OCI-LY1 (cell line): Measurements from ENCODE around the gene FAM229B.

ENCODE experiments used
- H2AFZ ChIP-seq: fragments of 200-600 bp; sonication (generic), shearing (Covaris generic); 2 replicates; pipeline ENCODE4 v1.6.0; 2014; ENCODE audit warnings: antibody characterized with exemption, mild to moderate bottlenecking, low read length
- H3F3A ChIP-seq: fragments of 200-600 bp; sonication (generic), shearing (Covaris generic); 2 replicates; pipeline ENCODE4 v1.6.0; 2014; ENCODE audit warnings: mild to moderate bottlenecking, antibody characterized with exemption, low read length, moderate library complexity; ENCODE audit not compliant: insufficient read depth
- H3K27ac ChIP-seq: fragments of 200-600 bp; sonication (generic); 2 replicates; pipeline ENCODE4 v1.5.1; 2014; ENCODE audit warnings: low read length, mixed run types, mild to moderate bottlenecking, low read depth; ENCODE audit not compliant: poor library complexity, severe bottlenecking
- H3K27me3 ChIP-seq: fragments of 200-600 bp; sonication (generic); 2 replicates; pipeline ENCODE4 v1.6.0; 2014; ENCODE audit warnings: antibody characterized with exemption, mild to moderate bottlenecking, low read length, moderate library complexity; ENCODE audit not compliant: insufficient read depth
- H3K36me3 ChIP-seq: fragments of 200-600 bp; sonication (generic); 2 replicates; pipeline ENCODE4 v1.6.1; 2014; ENCODE audit warnings: mild to moderate bottlenecking, antibody characterized with exemption, low read length, moderate library complexity, mixed read lengths; ENCODE audit not compliant: insufficient read depth
- H3K4me1 ChIP-seq: fragments of 200-600 bp; sonication (generic); 2 replicates; pipeline ENCODE4 v1.5.1; 2014; ENCODE audit warnings: mild to moderate bottlenecking, low read length, moderate library complexity; ENCODE audit not compliant: insufficient read depth, severe bottlenecking
- H3K4me2 ChIP-seq: fragments of 200-600 bp; sonication (generic), shearing (Covaris generic); 2 replicates; pipeline ENCODE4 v1.6.1; 2014; ENCODE audit warnings: low read length
- H3K4me3 ChIP-seq: fragments of 200-600 bp; sonication (generic); 2 replicates; pipeline ENCODE4 v1.5.1; 2014; ENCODE audit warnings: low read length, low read depth, mild to moderate bottlenecking, mixed read lengths; ENCODE audit not compliant: poor library complexity, severe bottlenecking
- H3K79me2 ChIP-seq: fragments of 200-600 bp; shearing (Covaris generic); 2 replicates; pipeline ENCODE4 v1.6.1; 2016; ENCODE audit warnings: mixed run types, low read length, mixed read lengths; ENCODE audit not compliant: insufficient read depth
- H3K9ac ChIP-seq: fragments of 200-600 bp; sonication (generic), shearing (Covaris generic); 2 replicates; pipeline ENCODE4 v1.6.1; 2014; ENCODE audit warnings: mild to moderate bottlenecking, low read length, mixed read lengths
- H3K9me2 ChIP-seq: fragments of 200-600 bp; sonication (generic), shearing (Covaris generic); 2 replicates; pipeline ENCODE4 v1.6.1; 2014; ENCODE audit warnings: low read depth, mild to moderate bottlenecking, low read length, mixed read lengths
- H3K9me3 ChIP-seq: fragments of 200-600 bp; shearing (Covaris generic); 2 replicates; pipeline ENCODE4 v1.6.1; 2014; ENCODE audit warnings: low read length, mixed read lengths
- H4K20me1 ChIP-seq: fragments of 200-600 bp; sonication (generic), shearing (Covaris generic); 2 replicates; pipeline ENCODE4 v1.6.0; 2016; ENCODE audit warnings: mild to moderate bottlenecking, low read length; ENCODE audit not compliant: insufficient read depth
- CTCF ChIP-seq: fragments of 200-600 bp; sonication (generic), shearing (Covaris generic); IDR thresholded peaks from 2 replicates; pipeline ENCODE4 v1.5.1; 2017; ENCODE audit warnings: mild to moderate bottlenecking, antibody characterized with exemption, low read length, moderate library complexity, mixed read lengths
- EZH2 ChIP-seq: fragments of 200-600 bp; sonication (generic), shearing (Covaris generic); IDR thresholded peaks from 2 replicates; pipeline ENCODE4 v1.8.0; 2017; ENCODE audit warnings: borderline replicate concordance, mixed run types, mild to moderate bottlenecking, antibody characterized with exemption, low read length, moderate library complexity, mixed read lengths

The FAM229B gene

GRCh38 chr6:112117554-112117953 is 30.2 kb downstream of the FAM229B start:
- H3K36me3 ChIP-seq: no peaks in the 10 kb centered on the region
- no peak overlapping the region for H2AFZ ChIP-seq
- no peaks in the 10 kb centered on the region for H3K4me1 ChIP-seq
- H3K79me2 ChIP-seq: no peaks in the 10 kb centered on the region
- H3K4me2 ChIP-seq: no peak overlapping the region
- no peaks in the 10 kb centered on the region for H3K27me3 ChIP-seq
- no peaks in the 10 kb centered on the region for H3K9me3 ChIP-seq
- H3K4me3 ChIP-seq: no peak overlapping the region
- H3F3A ChIP-seq: no peaks in the 10 kb centered on the region
- no peak overlapping the region for H3K27ac ChIP-seq
- no peaks in the 10 kb centered on the region for H4K20me1 ChIP-seq
- H3K9ac ChIP-seq: no peak overlapping the region
- no peaks in the 10 kb centered on the region for H3K9me2 ChIP-seq
- TF ChIP-seq CTCF: no peak

GRCh38 chr6:112118034-112118433 is 30.6 kb downstream of the FAM229B start:
- Histone ChIP-seq H3K9ac (no peak overlapping the region), H3K9me2 (no peaks in the 10 kb centered on the region), H3K9me3 (no peaks in the 10 kb centered on the region), H3K4me2 (no peak overlapping the region), H4K20me1 (no peaks in the 10 kb centered on the region), H3K4me1 (no peaks in the 10 kb centered on the region), H3K27me3 (no peaks in the 10 kb centered on the region), H3F3A (no peaks in the 10 kb centered on the region), H3K36me3 (no peaks in the 10 kb centered on the region), H2AFZ (no peak overlapping the region), H3K79me2 (no peaks in the 10 kb centered on the region), H3K27ac (no peak overlapping the region), H3K4me3 (no peak overlapping the region)
- no peak for TF ChIP-seq CTCF
- TF ChIP-seq EZH2: no peak

- H3K9me3 ChIP-seq: no peaks in the 10 kb centered on the region
- TF ChIP-seq CTCF (no peak), EZH2 (no peak)
- H3K4me1 ChIP-seq: no peaks in the 10 kb centered on the region
- H3K79me2 ChIP-seq: no peaks in the 10 kb centered on the region
- H3F3A ChIP-seq: no peaks in the 10 kb centered on the region
- H3K4me2 ChIP-seq: no peak overlapping the region
- no peak overlapping the region for H3K9ac ChIP-seq
- H4K20me1 ChIP-seq: no peaks in the 10 kb centered on the region
- no peaks in the 10 kb centered on the region for H3K27me3 ChIP-seq
- H3K4me3 ChIP-seq: no peak overlapping the region
- no peaks in the 10 kb centered on the region for H3K36me3 ChIP-seq
- no peak overlapping the region for H3K27ac ChIP-seq
- H3K9me2 ChIP-seq: no peaks in the 10 kb centered on the region
- H2AFZ ChIP-seq: no peak overlapping the region
Observed at GRCh38 chr6:112122756-112123155, 35.4 kb downstream of the FAM229B start.
